Fibroblast of lung (primary cell): ENCODE data around the gene DNM3.

Experiments
- EZH2 ChIP-seq: IDR thresholded peaks from 2 replicates; pipeline ENCODE4 v1.5.1; 2012; ENCODE audit warnings: low read length, control low read depth, mild to moderate bottlenecking; ENCODE audit errors: missing control alignments
- TF ChIP-seq, protein P1 (sequence below), 2 donors: IDR thresholded peaks in 1 of 2; conservative IDR thresholded peaks in 1 of 2; 1 replicate in 1 of 2; 2 replicates in 1 of 2; pipeline ENCODE4 v1.5.1; 2011 to 2012; ENCODE audit warnings: low read length in 2 of 2, control low read depth in 1 of 2, inconsistent platforms in 1 of 2, low read depth in 1 of 2, mild to moderate bottlenecking in 1 of 2

DNA sequence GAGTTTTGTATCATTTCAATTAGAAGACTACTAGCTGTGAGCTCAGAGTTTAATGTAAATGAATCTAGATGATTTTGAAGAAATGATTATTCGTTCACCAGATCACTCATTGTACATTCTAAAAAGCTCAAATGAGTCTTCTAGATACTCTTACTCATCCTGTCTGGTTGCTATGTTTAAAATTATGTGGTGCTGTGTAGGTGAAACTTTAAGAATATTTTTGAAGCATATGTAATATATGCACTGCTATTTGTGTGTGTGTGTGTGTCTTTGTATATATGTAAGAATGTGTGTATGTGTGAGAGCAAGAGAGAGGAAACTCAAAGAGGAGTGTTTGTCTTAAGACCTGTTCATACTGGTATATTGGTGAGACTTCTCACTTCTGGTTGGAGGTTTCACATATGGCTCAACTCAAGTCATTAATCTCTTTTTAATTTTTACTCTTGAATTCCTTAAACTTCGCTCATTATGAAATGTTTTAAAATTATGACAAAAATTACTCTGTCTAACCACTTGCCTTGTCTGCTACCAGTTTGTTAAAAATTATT lies 570.6 kb downstream of the DNM3 start:
- TF ChIP-seq, protein P1, sequence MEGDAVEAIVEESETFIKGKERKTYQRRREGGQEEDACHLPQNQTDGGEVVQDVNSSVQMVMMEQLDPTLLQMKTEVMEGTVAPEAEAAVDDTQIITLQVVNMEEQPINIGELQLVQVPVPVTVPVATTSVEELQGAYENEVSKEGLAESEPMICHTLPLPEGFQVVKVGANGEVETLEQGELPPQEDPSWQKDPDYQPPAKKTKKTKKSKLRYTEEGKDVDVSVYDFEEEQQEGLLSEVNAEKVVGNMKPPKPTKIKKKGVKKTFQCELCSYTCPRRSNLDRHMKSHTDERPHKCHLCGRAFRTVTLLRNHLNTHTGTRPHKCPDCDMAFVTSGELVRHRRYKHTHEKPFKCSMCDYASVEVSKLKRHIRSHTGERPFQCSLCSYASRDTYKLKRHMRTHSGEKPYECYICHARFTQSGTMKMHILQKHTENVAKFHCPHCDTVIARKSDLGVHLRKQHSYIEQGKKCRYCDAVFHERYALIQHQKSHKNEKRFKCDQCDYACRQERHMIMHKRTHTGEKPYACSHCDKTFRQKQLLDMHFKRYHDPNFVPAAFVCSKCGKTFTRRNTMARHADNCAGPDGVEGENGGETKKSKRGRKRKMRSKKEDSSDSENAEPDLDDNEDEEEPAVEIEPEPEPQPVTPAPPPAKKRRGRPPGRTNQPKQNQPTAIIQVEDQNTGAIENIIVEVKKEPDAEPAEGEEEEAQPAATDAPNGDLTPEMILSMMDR (conservative IDR thresholded peaks at IDR 0.05 in 1 of 2, IDR thresholded peaks at IDR 0.05 in 1 of 2; ENCODE audit: low read depth in 1 of 2, low read length in 2 of 2) = no peak
- TF ChIP-seq EZH2 = no peak
